GM19043 (cell line): ENCODE measurements around the gene PIPOX.
"Not testable (repeated sequence)": the region's sequence is repeated elsewhere in the genome, so short reads cannot be mapped to it uniquely, and the experiment has no call there.

Source experiments
- ATAC-seq: cut with Tn5 transposase; IDR thresholded peaks from one replicate; pipeline ENCODE4 v1.9.1; 2021; ENCODE audit warnings: low read depth; ENCODE audit not compliant: unreplicated experiment

The PIPOX gene

GRCh38 chr17:29073520-29073919 is 30.6 kb downstream of the PIPOX start:
- ATAC-seq, result no peak

GRCh38 chr17:29074488-29074887 is 31.5 kb downstream of the PIPOX start:
- ATAC-seq, result no peak

GRCh38 chr17:29076087-29076486 is 33.1 kb downstream of the PIPOX start:
- no peak for ATAC-seq

GRCh38 chr17:29076722-29077121 is 33.8 kb downstream of the PIPOX start:
- ATAC-seq, result no peak

- no peak for ATAC-seq
Observed at GRCh38 chr17:29077320-29077719, 34.4 kb downstream of the PIPOX start.

- no peak for ATAC-seq
Observed at GRCh38 chr17:29078183-29079045, 35.5 kb downstream of the PIPOX start.

GRCh38 chr17:29079433-29079832 is 36.5 kb downstream of the PIPOX start:
- no peak for ATAC-seq

- no peak for ATAC-seq
Observed at GRCh38 chr17:29079887-29080286, 36.9 kb downstream of the PIPOX start.

- ATAC-seq, result no peak
Observed at GRCh38 chr17:29080323-29080722, 37.4 kb downstream of the PIPOX start.

- no peak for ATAC-seq
Observed at GRCh38 chr17:29080965-29081364, 38.0 kb downstream of the PIPOX start.

GRCh38 chr17:29084541-29085146 is 41.7 kb downstream of the PIPOX start:
- no peak for ATAC-seq

GRCh38 chr17:29085223-29085622 is 42.3 kb downstream of the PIPOX start:
- no peak for ATAC-seq

GRCh38 chr17:29086628-29087332 is 43.8 kb downstream of the PIPOX start:
- no peak for ATAC-seq

GRCh38 chr17:29088782-29089181 is 45.8 kb downstream of the PIPOX start:
- ATAC-seq, result not testable (repeated sequence)

- no peak for ATAC-seq
Observed at GRCh38 chr17:29089601-29090044, 46.7 kb downstream of the PIPOX start.

- ATAC-seq, result no peak
Observed at GRCh38 chr17:29090108-29090507, 47.2 kb downstream of the PIPOX start.

GRCh38 chr17:29090750-29091605 is 48.0 kb downstream of the PIPOX start:
- no peak for ATAC-seq

GRCh38 chr17:29091606-29092289 is 48.8 kb downstream of the PIPOX start:
- ATAC-seq, result no peak

GRCh38 chr17:29093090-29093871 is 50.3 kb downstream of the PIPOX start:
- ATAC-seq, result no peak
